Measurements from ENCODE around the gene PDE4C. TPM values are rescaled to one million over a fixed set of nuclear protein-coding genes. Genes with fewer than 3 reads are reported as not detected.

The PDE4C gene
- total RNA-seq, 1 donor from 2014 or later: 69.8 TPM

GRCh38 chr19:18264971-18265540 lies 38.8 kb upstream of the PDE4C start:
- peaks cover 6% of the 10 kb centered on the region for H3K9me3 Mint-ChIP-seq (ENCODE audit: unreplicated experiment)
- DNase-seq: no peak
- H3K27ac Mint-ChIP-seq (ENCODE audit: unreplicated experiment): no peak overlapping the region

GRCh38 chr19:18264137-18264854 lies 38.1 kb upstream of the PDE4C start:
- Mint-ChIP-seq H3K27me3 (ENCODE audit: unreplicated experiment) (peaks cover 19% of the 10 kb centered on the region), H3K9me3 (ENCODE audit: unreplicated experiment) (peaks cover 7% of the 10 kb centered on the region), H3K4me1 (ENCODE audit: low read depth, unreplicated experiment) (no peaks in the 10 kb centered on the region), H3K36me3 (ENCODE audit: unreplicated experiment) (peaks cover 6% of the 10 kb centered on the region), H3K27ac (ENCODE audit: unreplicated experiment) (no peak overlapping the region), H3K4me3 (ENCODE audit: unreplicated experiment) (no peak overlapping the region)
- DNase-seq: no peak
- TF ChIP-seq, protein P1, sequence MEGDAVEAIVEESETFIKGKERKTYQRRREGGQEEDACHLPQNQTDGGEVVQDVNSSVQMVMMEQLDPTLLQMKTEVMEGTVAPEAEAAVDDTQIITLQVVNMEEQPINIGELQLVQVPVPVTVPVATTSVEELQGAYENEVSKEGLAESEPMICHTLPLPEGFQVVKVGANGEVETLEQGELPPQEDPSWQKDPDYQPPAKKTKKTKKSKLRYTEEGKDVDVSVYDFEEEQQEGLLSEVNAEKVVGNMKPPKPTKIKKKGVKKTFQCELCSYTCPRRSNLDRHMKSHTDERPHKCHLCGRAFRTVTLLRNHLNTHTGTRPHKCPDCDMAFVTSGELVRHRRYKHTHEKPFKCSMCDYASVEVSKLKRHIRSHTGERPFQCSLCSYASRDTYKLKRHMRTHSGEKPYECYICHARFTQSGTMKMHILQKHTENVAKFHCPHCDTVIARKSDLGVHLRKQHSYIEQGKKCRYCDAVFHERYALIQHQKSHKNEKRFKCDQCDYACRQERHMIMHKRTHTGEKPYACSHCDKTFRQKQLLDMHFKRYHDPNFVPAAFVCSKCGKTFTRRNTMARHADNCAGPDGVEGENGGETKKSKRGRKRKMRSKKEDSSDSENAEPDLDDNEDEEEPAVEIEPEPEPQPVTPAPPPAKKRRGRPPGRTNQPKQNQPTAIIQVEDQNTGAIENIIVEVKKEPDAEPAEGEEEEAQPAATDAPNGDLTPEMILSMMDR (IDR thresholded peaks at IDR 0.05; ENCODE audit: partially characterized antibody, unreplicated experiment): no peak

More at GRCh38 chr19:18264971-18265540, 38.8 kb upstream of the PDE4C start:
- TF ChIP-seq, protein P1 (IDR thresholded peaks at IDR 0.05; ENCODE audit: partially characterized antibody, unreplicated experiment): no peak
- Mint-ChIP-seq H3K36me3 (ENCODE audit: unreplicated experiment) (peaks cover 6% of the 10 kb centered on the region), H3K4me3 (ENCODE audit: unreplicated experiment) (no peak overlapping the region), H3K4me1 (ENCODE audit: low read depth, unreplicated experiment) (no peaks in the 10 kb centered on the region), H3K27me3 (ENCODE audit: unreplicated experiment) (peaks cover 16% of the 10 kb centered on the region)

DNA sequence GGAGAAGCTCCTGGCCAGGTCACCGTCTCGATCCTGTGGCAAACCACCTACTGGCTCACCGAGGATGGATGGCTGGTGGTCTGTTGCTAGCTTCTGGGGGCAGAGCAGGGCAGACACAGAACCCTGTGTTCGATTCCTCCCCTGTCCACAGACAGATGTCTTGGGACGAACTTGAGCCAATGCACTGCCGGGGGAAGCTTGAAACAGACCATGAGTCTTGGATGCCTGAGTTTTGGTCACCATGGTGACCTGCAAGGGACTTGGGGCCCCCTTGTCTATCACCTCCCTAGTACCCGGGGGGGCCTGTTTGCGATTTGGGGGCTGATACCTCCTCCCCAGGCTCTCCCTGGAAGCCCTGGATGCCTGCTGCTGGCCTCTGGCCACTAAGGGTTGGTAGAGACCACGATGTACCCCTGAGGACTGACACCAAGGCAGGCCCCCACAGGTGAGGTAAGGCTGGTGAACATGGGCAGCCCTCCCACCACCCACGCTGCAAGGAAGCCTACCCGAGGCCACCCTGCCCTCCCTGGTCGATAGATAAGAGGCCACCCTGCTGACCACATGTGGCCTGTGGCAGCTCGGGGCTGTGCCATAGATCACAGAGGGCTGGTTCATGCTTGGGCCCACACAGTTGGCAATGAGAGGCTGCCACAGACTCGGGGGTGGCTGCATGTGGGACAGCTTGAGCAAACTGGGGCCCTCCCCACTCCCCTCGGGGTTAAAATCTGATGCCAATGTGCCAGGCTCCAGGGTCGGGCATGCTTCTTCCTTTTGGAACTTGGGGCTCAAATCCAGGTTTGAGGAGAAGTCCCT lies 37.3 kb upstream of the PDE4C start:
- H3K9me3 Mint-ChIP-seq (ENCODE audit: unreplicated experiment): peaks cover 10% of the 10 kb centered on the region
- peaks cover 19% of the 10 kb centered on the region for H3K27me3 Mint-ChIP-seq (ENCODE audit: unreplicated experiment)
- H3K27ac Mint-ChIP-seq (ENCODE audit: unreplicated experiment): no peak overlapping the region

DNA sequence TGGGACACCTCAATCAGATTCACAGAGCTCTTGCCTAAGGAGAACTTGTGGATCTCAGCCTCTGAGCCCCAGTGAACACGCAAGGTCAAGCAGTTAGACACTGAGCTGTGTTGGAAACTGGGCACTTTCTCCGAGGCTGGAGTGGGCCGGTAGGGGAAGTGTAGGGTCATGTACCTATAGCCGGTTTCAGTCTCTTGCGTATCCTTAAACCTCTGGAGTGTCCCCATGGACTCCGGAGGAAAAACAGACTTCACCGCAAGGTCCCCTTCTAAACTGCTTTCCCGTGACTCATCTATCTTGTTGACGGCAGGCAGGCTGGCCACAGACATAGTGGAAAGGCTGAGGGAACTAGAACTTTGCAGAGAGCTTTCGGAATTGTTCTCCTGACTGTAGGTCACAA lies 36.7 kb upstream of the PDE4C start:
- Mint-ChIP-seq H3K4me3 (ENCODE audit: unreplicated experiment) (no peak overlapping the region), H3K27me3 (ENCODE audit: unreplicated experiment) (peaks cover 19% of the 10 kb centered on the region), H3K27ac (ENCODE audit: unreplicated experiment) (no peak overlapping the region), H3K9me3 (ENCODE audit: unreplicated experiment) (peaks cover 10% of the 10 kb centered on the region), H3K4me1 (ENCODE audit: low read depth, unreplicated experiment) (no peaks in the 10 kb centered on the region), H3K36me3 (ENCODE audit: unreplicated experiment) (peaks cover 6% of the 10 kb centered on the region)
- TF ChIP-seq, protein P1 (IDR thresholded peaks at IDR 0.05; ENCODE audit: partially characterized antibody, unreplicated experiment): no peak
- no peak for DNase-seq

More for the DNA sequence above, 37.3 kb upstream of the PDE4C start:
- Mint-ChIP-seq H3K4me1 (ENCODE audit: low read depth, unreplicated experiment) (no peaks in the 10 kb centered on the region), H3K36me3 (ENCODE audit: unreplicated experiment) (peaks cover 6% of the 10 kb centered on the region), H3K4me3 (ENCODE audit: unreplicated experiment) (no peak overlapping the region)
- DNase-seq: no peak
- TF ChIP-seq, protein P1 (IDR thresholded peaks at IDR 0.05; ENCODE audit: partially characterized antibody, unreplicated experiment): no peak
